PFSK-1 (cell line): Measurements from ENCODE around the gene TRPC5OS.

Source experiments
- FOXP2 ChIP-seq: optimal IDR thresholded peaks from 2 replicates; pipeline ENCODE3; 2011; ENCODE audit warnings: borderline replicate concordance, control low read depth, inconsistent platforms; ENCODE audit not compliant: insufficient read depth; ENCODE audit errors: extremely low read length, extremely low read depth
- POLR2AphosphoS5 ChIP-seq: IDR thresholded peaks from 2 replicates; pipeline ENCODE4 v1.6.1; 2012; ENCODE audit warnings: low read depth, mild to moderate bottlenecking, control low read depth, low read length, moderate library complexity
- REST ChIP-seq, 2 experiments: IDR thresholded peaks; 2 replicates each; pipeline versions ENCODE4 v1.6.1 to v1.8.0; 2011 to 2012; ENCODE audit warnings: low read depth in 2 of 2, low read length in 2 of 2, control low read depth in 1 of 2, inconsistent platforms in 1 of 2, mild to moderate bottlenecking in 1 of 2, moderate library complexity in 1 of 2; ENCODE audit not compliant: insufficient read depth in 1 of 2
- SIN3A ChIP-seq: IDR thresholded peaks from 2 replicates; pipeline ENCODE4 v1.6.1; 2012; ENCODE audit warnings: mild to moderate bottlenecking, low read length, moderate library complexity, borderline replicate concordance; ENCODE audit not compliant: insufficient read depth
- TAF1 ChIP-seq: IDR thresholded peaks from 2 replicates; pipeline ENCODE4 v1.6.1; 2012; ENCODE audit warnings: low read length, control low read depth, borderline replicate concordance; ENCODE audit not compliant: insufficient read depth

GRCh38 chrX:111877681-111878080 lies 1.7 kb downstream of the TRPC5OS start:
- TF ChIP-seq POLR2AphosphoS5 (no peak), SIN3A (no peak), TAF1 (no peak), REST (IDR thresholded peaks at IDR 0.05; ENCODE audit: insufficient read depth in 1 of 2, low read depth in 2 of 2, low read length in 2 of 2) (no peak), FOXP2 (no peak)
